HEK293T (cell line): ENCODE data around the gene NIM1K.

ENCODE experiments used
- ARNT ChIP-seq: fragments of 450-650 bp; IDR thresholded peaks from 2 replicates; pipeline ENCODE4 v1.6.1; 2017; ENCODE audit warnings: mild to moderate bottlenecking
- BHLHE40 ChIP-seq: fragments of 450-650 bp; IDR thresholded peaks from 2 replicates; pipeline ENCODE4 v1.6.1; 2016; ENCODE audit warnings: mild to moderate bottlenecking, moderate library complexity, borderline replicate concordance
- CTBP1 ChIP-seq: fragments of 450-650 bp; IDR thresholded peaks from 2 replicates; pipeline ENCODE4 v1.6.1; 2016; ENCODE audit warnings: borderline replicate concordance
- ELF4 ChIP-seq: fragments of 450-650 bp; IDR thresholded peaks from 2 replicates; pipeline ENCODE4 v1.6.1; 2017; ENCODE audit warnings: antibody characterized with exemption
- FOXK2 ChIP-seq: fragments of 450-650 bp; IDR thresholded peaks from 2 replicates; pipeline ENCODE4 v1.6.1; 2016; ENCODE audit warnings: mild to moderate bottlenecking
- FOXM1 ChIP-seq: fragments of 450-650 bp; IDR thresholded peaks from 2 replicates; pipeline ENCODE4 v1.6.1; 2017; ENCODE audit warnings: mild to moderate bottlenecking, borderline replicate concordance
- HDGF ChIP-seq: fragments of 450-650 bp; IDR thresholded peaks from 2 replicates; pipeline ENCODE4 v1.6.1; 2017; ENCODE audit warnings: antibody characterized with exemption, borderline replicate concordance
- LEF1 ChIP-seq: fragments of 450-650 bp; IDR thresholded peaks from 2 replicates; pipeline ENCODE4 v1.6.1; 2017; ENCODE audit warnings: mild to moderate bottlenecking, borderline replicate concordance
- NFRKB ChIP-seq: fragments of 450-650 bp; IDR thresholded peaks from 2 replicates; pipeline ENCODE4 v1.6.1; 2016; ENCODE audit warnings: mild to moderate bottlenecking, moderate library complexity
- PKNOX1 ChIP-seq: fragments of 450-650 bp; IDR thresholded peaks from 2 replicates; pipeline ENCODE4 v1.6.1; 2016
- SP1 ChIP-seq: fragments of 450-650 bp; IDR thresholded peaks from 2 replicates; pipeline ENCODE4 v1.6.1; 2017
- SUZ12 ChIP-seq: fragments of 450-650 bp; IDR thresholded peaks from 2 replicates; pipeline ENCODE4 v1.6.1; 2016; ENCODE audit warnings: mild to moderate bottlenecking
- TARDBP ChIP-seq: fragments of 450-650 bp; IDR thresholded peaks from 2 replicates; pipeline ENCODE4 v1.6.1; 2016

DNA sequence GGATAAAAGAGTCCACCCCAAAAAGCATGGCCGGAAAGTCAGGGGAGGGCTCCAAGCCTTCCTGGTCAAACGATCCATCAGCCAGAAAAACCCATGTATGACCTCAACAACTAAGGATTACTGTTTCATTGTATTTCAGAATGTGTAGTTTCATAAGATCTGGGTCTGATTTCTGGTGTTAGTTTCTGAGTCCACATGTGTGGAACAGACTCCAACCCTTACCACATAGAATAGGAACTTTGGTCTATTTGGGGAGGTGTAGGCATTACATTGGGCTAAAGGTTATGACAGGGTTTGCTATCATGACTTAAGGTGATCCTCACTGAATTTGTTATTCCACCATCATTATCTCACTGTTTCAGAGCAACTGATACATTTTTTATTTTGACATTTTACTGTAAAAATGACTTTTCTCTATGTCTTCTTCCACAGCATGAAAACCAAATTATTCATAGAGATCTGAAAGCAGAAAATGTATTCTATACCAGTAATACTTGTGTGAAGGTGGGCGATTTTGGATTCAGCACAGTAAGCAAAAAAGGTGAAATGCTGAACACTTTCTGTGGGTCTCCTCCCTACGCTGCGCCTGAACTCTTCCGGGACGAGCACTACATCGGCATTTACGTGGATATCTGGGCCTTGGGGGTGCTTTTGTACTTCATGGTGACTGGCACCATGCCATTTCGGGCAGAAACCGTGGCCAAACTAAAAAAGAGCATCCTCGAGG is 87.7 kb downstream of the NIM1K start:
- TF ChIP-seq FOXM1 (no peak), ELF4 (no peak), LEF1 (no peak), CTBP1 (no peak), TARDBP (no peak), ARNT (no peak), HDGF (no peak), SUZ12 (no peak), SP1 (no peak), BHLHE40 (no peak), NFRKB (no peak), FOXK2 (no peak), PKNOX1 (no peak)
